Measurements from ENCODE around the gene PLPPR1. TPM values are rescaled to one million over a fixed set of nuclear protein-coding genes. Genes with fewer than 3 reads are reported as not detected.

The PLPPR1 gene
- total and polyA plus RNA-seq, 8 donors = 0.30 to 3.1 (median 0.55) TPM; not detected in 1

DNA sequence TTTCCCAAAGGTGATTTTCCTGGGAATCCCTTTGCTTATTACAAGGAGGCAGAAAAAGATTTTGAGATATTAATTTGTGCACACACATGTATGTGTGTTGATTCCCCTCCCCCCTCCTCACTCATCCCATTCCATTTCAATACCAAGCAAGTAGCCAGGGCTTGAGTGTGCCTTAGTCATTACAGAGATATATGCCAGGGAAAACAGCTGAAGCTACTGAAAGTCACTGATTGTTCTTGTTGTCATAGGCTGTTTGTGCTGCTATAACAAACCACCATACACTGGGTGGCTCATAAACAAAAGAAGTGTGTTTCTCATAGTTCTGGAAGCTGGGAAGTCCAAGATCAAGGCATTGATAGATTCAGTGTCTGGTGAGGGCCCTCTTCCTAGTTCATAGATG, 197.6 kb downstream of the PLPPR1 start:
- intact Hi-C loops (cut with DNase I) = no loop called here
- TF ChIP-seq, protein P1, sequence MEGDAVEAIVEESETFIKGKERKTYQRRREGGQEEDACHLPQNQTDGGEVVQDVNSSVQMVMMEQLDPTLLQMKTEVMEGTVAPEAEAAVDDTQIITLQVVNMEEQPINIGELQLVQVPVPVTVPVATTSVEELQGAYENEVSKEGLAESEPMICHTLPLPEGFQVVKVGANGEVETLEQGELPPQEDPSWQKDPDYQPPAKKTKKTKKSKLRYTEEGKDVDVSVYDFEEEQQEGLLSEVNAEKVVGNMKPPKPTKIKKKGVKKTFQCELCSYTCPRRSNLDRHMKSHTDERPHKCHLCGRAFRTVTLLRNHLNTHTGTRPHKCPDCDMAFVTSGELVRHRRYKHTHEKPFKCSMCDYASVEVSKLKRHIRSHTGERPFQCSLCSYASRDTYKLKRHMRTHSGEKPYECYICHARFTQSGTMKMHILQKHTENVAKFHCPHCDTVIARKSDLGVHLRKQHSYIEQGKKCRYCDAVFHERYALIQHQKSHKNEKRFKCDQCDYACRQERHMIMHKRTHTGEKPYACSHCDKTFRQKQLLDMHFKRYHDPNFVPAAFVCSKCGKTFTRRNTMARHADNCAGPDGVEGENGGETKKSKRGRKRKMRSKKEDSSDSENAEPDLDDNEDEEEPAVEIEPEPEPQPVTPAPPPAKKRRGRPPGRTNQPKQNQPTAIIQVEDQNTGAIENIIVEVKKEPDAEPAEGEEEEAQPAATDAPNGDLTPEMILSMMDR (IDR thresholded peaks at IDR 0.05) = no peak
- DNase-seq (no peak), FAIRE-seq (no peak), ATAC-seq (no peak)
- Histone ChIP-seq H3K4me3 (no peak overlapping the region), H3K27ac (no peak overlapping the region), H3K36me3 (no peaks in the 10 kb centered on the region), H3K4me1 (no peaks in the 10 kb centered on the region), H3K27me3 (no peaks in the 10 kb centered on the region), H3K9me3 (no peaks in the 10 kb centered on the region)

DNA sequence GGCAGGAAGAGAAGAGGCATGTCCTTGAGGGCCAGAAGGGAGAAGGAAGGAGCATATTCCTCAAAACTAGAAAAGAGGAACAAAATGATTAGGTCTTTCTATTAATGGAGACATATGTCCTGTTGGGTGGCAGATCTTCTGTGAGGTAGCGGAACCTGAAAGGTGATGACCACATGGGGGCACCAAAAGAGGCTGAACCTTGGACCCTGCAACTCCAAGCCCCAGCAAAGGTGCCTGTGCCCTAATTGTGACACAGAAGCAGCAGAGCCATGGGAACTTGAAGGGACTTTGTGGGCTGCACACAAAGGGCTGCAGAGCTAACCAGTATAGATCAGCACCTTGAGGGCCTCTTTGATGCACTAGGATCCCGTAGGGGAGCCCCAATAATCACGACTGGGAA, 198.3 kb downstream of the PLPPR1 start:
- H3K4me1 ChIP-seq = no peaks in the 10 kb centered on the region
- no peaks in the 10 kb centered on the region for H3K36me3 ChIP-seq
- intact Hi-C loops (cut with DNase I) = no loop called here
- H3K27me3 ChIP-seq = no peaks in the 10 kb centered on the region
- H3K9me3 ChIP-seq = no peaks in the 10 kb centered on the region
- TF ChIP-seq, protein P1 (IDR thresholded peaks at IDR 0.05) = no peak
- FAIRE-seq = no peak
- ATAC-seq = no peak
- DNase-seq = no peak
- H3K4me3 ChIP-seq = no peak overlapping the region
- no peak overlapping the region for H3K27ac ChIP-seq
- WGBS, 2 donors = 64 to 68% methylated on average over 3 of the region's 3 CpGs

DNA sequence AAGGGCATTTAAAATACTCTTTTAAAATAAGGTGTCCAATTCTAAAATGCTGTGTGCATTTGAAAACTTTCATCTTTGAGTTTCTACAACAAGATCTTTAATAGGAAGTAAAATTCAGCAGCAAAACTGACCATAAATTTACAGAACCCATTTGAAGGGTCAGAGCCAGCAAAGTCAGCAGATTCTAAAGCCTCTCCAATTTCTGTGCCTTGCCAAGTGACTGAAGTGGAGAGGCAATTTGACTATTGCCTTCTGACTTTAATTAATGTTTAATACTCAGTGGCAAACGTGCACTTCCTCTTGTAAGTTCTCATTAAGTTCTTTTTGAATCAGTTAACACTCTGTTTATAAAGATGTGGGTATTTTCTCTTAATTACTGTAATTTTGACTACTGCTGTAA, 201.1 kb downstream of the PLPPR1 start:
- no peaks in the 10 kb centered on the region for H3K27me3 ChIP-seq
- no peaks in the 10 kb centered on the region for H3K9me3 ChIP-seq
- no peaks in the 10 kb centered on the region for H3K36me3 ChIP-seq
- TF ChIP-seq, protein P1 (IDR thresholded peaks at IDR 0.05) = no peak
- H3K4me1 ChIP-seq = no peaks in the 10 kb centered on the region
- no peak for FAIRE-seq
- H3K4me3 ChIP-seq = no peak overlapping the region
- intact Hi-C loops (cut with DNase I) = loop anchor here in 2 of 3 donors (10.0 kb wide), 2 partner anchors 115 to 515 kb away; no protein-coding TSS in a partner anchor
- no peak for ATAC-seq
- no peak overlapping the region for H3K27ac ChIP-seq
- 2 to 13% methylated on average over 1 of the region's 1 CpG for WGBS, 2 donors
- DNase-seq = no peak

DNA sequence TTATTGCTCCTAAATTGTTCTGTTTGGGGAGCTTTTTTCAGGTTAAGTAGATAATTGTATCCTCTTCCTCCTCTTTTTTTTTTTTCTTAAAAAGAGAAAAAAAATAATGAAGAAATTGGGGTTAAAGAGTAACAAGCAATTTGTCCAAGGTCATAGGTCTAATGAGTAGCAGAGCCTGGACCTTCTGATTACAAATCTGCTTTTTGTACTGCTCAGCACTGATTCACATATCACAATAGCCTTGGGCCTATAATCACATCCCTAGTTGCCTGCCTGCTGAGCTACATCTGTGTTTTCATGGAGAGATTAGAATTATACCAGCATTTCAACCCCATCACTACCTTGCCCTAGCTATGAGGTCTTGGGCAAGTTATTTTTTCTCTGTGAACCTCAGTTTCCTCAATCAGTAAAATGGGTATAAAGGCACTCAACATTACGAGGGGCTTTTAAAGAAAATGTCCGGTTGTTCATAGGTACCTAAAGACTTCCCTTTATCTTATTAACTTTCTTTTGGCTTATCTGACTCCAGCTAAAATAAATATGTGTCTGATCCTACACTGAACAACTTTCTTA, 204.0 kb downstream of the PLPPR1 start:
- Histone ChIP-seq H3K4me1 (no peaks in the 10 kb centered on the region), H3K9me3 (no peaks in the 10 kb centered on the region), H3K36me3 (no peaks in the 10 kb centered on the region), H3K27me3 (no peaks in the 10 kb centered on the region), H3K4me3 (no peak overlapping the region), H3K27ac (no peak overlapping the region)
- TF ChIP-seq, protein P1 (IDR thresholded peaks at IDR 0.05) = no peak
- DNase-seq = no peak
- WGBS, 2 donors = 90 to 93% methylated on average over 2 of the region's 2 CpGs
- no peak for FAIRE-seq
- intact Hi-C loops (cut with DNase I) = loop anchor here in 2 of 3 donors (10.0 kb wide), 2 partner anchors 118 to 518 kb away; no protein-coding TSS in a partner anchor
- ATAC-seq = no peak

DNA sequence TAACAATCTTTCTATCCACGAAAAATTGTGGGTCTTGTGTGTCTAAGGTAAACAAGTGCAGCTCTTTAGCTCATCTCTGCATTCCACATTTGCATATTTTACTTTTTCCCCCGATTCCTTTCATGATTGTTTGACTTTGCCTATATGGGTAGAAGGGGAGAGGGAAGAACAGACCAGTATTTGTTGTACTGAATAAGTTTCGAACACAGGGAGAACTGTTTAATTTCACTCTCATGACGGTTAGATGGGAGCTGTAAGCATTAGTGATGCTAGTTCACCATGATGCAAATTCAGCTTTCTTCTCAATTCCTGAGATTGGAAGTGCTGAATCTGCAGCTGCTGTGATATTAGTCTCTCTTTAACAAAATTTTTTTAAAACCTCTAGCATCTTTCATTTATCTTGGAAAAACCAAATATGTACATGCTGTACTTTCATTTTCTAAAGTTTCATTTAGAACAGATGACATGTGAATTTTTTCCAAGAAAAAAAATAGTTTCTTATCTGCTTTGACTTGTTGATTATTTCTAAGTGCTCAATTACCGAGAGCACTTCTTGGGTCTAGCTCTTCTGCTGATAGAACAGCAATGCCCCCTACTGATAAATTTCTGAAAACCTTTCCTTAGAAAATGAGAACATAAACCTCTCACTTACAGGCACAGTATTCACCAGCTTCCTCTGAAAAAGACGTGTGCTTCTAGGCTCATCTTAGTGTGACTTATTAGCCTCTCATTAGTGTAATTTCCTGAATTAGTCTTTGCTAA, 206.8 kb downstream of the PLPPR1 start:
- ATAC-seq (peak in 3 of 4 donors; percentile 77 to 81 (median 78)), FAIRE-seq (peak; percentile 49), DNase-seq (no peak)
- WGBS, 2 donors = 34% methylated on average over 6 of the region's 6 CpGs
- Histone ChIP-seq H3K36me3 (no peaks in the 10 kb centered on the region), H3K9me3 (no peaks in the 10 kb centered on the region), H3K4me1 (no peaks in the 10 kb centered on the region), H3K27ac (no peak overlapping the region), H3K4me3 (no peak overlapping the region), H3K27me3 (no peaks in the 10 kb centered on the region)
- intact Hi-C loops (cut with DNase I) = loop anchor here in 2 of 3 donors (10.0 kb wide), 2 partner anchors 120 to 520 kb away; no protein-coding TSS in a partner anchor
- TF ChIP-seq, protein P1 (IDR thresholded peaks at IDR 0.05) = peak in 3 of 4 donors; percentile 13 to 29 (median 24)

Measured in pancreas (tissue), 10 donors.